Tibial nerve (tissue), 4 donors: ENCODE data around the gene LRRC8E.

ENCODE experiments used
- CTCF ChIP-seq, 5 experiments: fragments of 200-600 bp in 3 of 5; fragments of 450-650 bp in 2 of 5; sonication (generic) in 3 of 5; IDR thresholded peaks; one replicate each; pipeline ENCODE4 v1.5.1; 2016 to 2019; ENCODE audit warnings: antibody characterized with exemption in 5 of 5, mild to moderate bottlenecking in 3 of 5, moderate library complexity in 2 of 5
- EP300 ChIP-seq, 2 donors: sonication (generic); formaldehyde crosslinking; IDR thresholded peaks; one replicate each; pipeline ENCODE4 v1.6.1; 2017; ENCODE audit warnings: antibody characterized with exemption in 2 of 2, mild to moderate bottlenecking in 1 of 2
- POLR2A ChIP-seq, 2 donors: fragments of 450-650 bp; IDR thresholded peaks; one replicate each; pipeline ENCODE4 v1.6.1; 2017; ENCODE audit warnings: antibody characterized with exemption in 2 of 2, mild to moderate bottlenecking in 2 of 2, moderate library complexity in 2 of 2

DNA sequence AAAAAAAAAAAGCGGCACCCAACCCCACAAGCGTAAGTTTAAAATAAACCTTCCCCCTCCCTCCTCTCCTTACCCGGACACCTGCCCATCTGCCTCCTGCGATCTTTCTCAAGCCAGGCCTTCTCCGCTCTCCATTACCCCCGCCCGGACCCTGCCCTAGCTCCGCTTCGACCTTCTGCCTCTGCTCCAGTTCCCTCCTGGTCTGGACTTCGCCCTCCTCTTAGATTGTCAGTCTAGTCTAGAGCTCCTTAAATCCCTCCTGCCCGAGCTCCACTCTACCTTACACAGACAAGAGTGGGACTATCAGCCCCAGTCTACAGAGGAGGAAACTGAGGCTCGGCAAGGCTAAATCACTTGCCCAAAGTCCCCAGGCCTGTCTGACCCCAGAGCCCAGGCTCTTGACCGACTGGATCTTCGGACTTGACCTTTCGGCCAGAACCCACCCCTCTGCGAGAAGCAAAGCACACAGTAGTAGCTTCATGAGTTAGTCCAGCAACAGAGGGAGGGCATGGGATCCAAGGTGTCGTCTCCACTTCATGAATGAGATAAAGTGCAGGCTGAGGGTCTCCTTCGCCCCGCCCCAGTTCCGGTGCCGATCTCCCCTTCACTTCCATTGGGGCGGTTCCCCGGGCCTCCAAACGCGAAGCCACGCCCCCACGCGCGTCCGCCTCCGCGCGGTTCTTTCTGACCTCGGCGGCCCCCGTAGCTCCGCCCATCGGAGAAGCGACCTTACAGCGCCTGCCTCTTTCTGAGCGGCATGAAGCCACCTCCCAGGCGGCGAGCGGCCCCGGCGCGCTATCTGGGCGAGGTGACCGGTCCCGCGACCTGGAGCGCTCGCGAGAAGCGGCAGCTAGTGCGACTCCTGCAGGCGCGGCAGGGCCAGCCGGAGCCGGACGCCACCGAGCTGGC, 31.6 kb downstream of the LRRC8E start, which contains the start of gene SNAPC2:
- TF ChIP-seq EP300 (IDR thresholded peaks at IDR 0.05) (peak; percentile 72 to 79), CTCF (IDR thresholded peaks at IDR 0.05) (peak in 1 of 5 experiments; percentile 35), POLR2A (IDR thresholded peaks at IDR 0.05) (peak in 1 of 2 donors; percentile 40)
